Fibroblast of pulmonary artery (primary cell): ENCODE results near the gene COL11A2.

Experiments used
- DNase-seq: peaks from one replicate; pipeline ENCODE4 v3.0.0-alpha.2; 2010; ENCODE audit warnings: low read depth
- H3K4me3 ChIP-seq: replicated peaks from 2 replicates; pipeline ENCODE4 v1.5.1; 2011; ENCODE audit warnings: low read depth, mild to moderate bottlenecking, control low read depth, low read length, moderate library complexity
- CTCF ChIP-seq: IDR thresholded peaks from 2 replicates; pipeline ENCODE4 v1.5.1; 2011; ENCODE audit warnings: mild to moderate bottlenecking, control low read depth, low read length, inconsistent platforms; ENCODE audit errors: missing control alignments

COL11A2 gene

GRCh38 chr6:33175436-33176069 lies 16.7 kb downstream of the COL11A2 start:
- no peak overlapping the region for H3K4me3 ChIP-seq
- no peak for DNase-seq
- no peak for TF ChIP-seq CTCF

- no peak for TF ChIP-seq CTCF
- H3K4me3 ChIP-seq, result no peak overlapping the region
- DNase-seq, result no peak
These were observed 17.5 kb downstream of the COL11A2 start for GRCh38 chr6:33174784-33175183.

- no peak for DNase-seq
- H3K4me3 ChIP-seq, result no peak overlapping the region
- TF ChIP-seq CTCF, result no peak
These were observed 18.6 kb downstream of the COL11A2 start for GRCh38 chr6:33173535-33174180.

GRCh38 chr6:33172688-33173534 lies 19.4 kb downstream of the COL11A2 start:
- TF ChIP-seq CTCF, result peak; percentile 64
- no peak overlapping the region for H3K4me3 ChIP-seq
- DNase-seq, result peak; percentile 41

- H3K4me3 ChIP-seq, result no peak overlapping the region
- no peak for DNase-seq
- TF ChIP-seq CTCF, result no peak
These were observed 20.2 kb downstream of the COL11A2 start for GRCh38 chr6:33171880-33172687.

- TF ChIP-seq CTCF, result no peak
- DNase-seq, result no peak
- no peak overlapping the region for H3K4me3 ChIP-seq
These were observed 21.0 kb downstream of the COL11A2 start for GRCh38 chr6:33171016-33171879.
